SK-MEL-5 (cell line): ENCODE measurements around the gene PNP. TPM values are rescaled to one million over a fixed set of nuclear protein-coding genes. Genes with fewer than 3 reads are reported as not detected.

Experiments used
- DNase-seq: peaks from one replicate; pipeline ENCODE4 v3.0.0-alpha.2; 2016; ENCODE audit warnings: low read depth, low spot score
- in situ Hi-C: cut with HindIII; loops from 2 replicates; pipeline ENCODE4 v1.10.0; 2016; ENCODE audit warnings: low sequenced_read_pairs, high pct_unique_total_duplicates, low pct_unique_long_range_greater_than_20kb
- polyA plus RNA-seq, 2 experiments: library from polyadenylated mRNA; depleted of rRNA; stranded (reverse); fragments of >200 nt; gene quantifications; 2 replicates each; pipeline ENCODE4 v1.2.3, GENCODE V29; 2015
- total RNA-seq: library from RNA; depleted of rRNA; stranded (reverse); fragments of >200 nt; shearing (Covaris generic); gene quantifications from 2 replicates; pipeline ENCODE4 v1.2.3, GENCODE V29; 2014; rRNA removed

The PNP gene
- 26.5 and 29.5 TPM in 2 replicates for total RNA-seq
- 22.3 and 22.5 TPM in 2 replicates for polyA plus RNA-seq (2015; cell fraction: cytosol; rRNA removed)
- polyA plus RNA-seq (2015; cell fraction: nucleus; rRNA removed): 26.0 and 51.5 TPM in 2 replicates

DNA sequence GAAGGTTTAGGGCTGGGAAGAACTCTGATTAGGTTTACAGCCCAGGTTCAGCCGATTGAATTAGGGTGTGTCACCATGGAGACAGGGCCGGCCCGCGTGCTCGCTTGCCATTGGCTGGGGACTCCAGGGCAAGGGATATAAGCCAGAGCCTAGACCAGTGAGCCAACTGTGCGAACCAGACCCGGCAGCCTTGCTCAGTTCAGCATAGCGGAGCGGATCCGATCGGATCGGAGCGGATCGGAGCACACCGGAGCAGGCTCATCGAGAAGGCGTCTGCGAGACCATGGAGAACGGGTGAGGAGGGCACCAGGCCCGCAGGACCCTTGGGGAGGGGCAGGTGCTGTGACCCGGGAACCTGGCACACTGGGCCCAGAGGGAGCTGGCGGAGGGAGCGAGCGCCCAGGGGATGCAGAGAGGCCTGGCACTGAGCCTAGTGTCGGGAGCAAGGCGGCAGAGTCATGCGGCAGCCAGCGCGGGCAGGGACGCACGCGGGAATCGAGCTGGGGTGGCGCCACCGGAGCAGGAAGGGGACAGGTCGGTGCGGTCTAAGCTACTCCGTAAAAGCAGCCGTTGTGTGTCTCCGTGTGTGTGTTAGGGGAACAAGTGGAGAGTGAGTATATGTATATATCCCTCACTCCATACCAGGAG, at the start of gene PNP:
TSS of gene PNP (plus strand) at position 165 of the 648 bp plus-strand sequence. CDS start at position 284, 119 bp downstream.
- peak; percentile 82 for DNase-seq
- in situ Hi-C loops: no loop called here

- in situ Hi-C loops: no loop called here
- no peak for DNase-seq
Measured at GRCh38 chr14:20419419-20419818, 49.8 kb upstream of the PNP start.

DNA sequence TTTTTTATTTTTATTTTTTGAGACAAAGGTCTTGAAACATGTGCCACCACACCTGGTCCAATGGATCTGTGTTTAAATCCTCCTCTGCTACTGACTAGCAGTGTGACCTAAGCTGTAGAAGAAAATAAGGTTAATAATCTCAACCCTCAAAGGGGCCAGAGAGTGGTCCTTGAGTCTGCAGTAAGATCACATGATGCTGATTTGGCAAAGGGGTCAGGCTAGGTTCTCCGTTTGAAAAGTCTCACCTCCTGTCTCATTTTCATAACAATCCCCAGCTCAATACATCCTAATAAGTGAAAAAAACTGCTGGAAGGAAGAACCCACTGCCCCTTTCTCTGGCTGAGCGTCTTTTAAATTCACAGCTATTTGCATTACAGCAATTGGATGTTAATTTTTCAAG, 47.9 kb upstream of the PNP start:
- in situ Hi-C loops: no loop called here
- DNase-seq: no peak

DNA sequence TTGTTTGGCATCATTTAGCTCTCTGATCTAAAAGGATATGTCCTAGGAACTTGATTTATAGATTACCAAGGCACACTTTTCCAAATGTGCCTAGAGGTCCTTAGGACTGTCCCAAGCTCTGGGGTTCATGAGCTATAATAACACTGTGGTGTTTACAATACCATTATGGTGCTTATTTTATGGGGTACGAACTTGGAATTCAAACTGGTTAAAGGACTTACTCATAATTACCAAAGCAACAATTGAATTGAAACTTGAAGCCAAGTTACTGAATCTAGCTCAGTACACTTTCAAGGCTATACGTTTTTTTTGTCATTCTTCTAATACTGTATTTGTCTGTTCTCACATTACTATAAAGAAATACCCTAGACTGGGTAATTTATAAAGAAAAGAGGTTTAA, 46.3 kb upstream of the PNP start:
- DNase-seq: no peak
- in situ Hi-C loops: no loop called here

DNA sequence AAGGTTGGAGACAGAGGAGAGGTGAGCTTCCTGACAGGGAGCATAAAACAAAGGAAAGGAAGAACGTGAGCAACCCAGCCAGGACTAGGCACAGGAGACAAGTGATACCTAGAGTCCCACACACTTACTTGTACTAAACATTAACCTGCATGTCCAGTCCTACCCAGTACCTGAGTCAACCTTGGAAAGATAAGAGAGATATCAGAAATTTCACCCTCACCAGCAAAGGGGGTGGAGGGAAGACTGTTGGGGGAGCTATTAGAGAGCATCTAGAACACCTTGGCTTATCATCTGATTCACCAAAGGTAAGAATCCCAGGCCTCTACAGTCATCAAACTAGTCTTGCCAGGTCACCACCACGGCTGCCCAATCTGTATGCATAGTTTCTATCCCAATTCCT, 44.4 kb upstream of the PNP start:
- in situ Hi-C loops: no loop called here

GRCh38 chr14:20427231-20428009, 41.8 kb upstream of the PNP start:
- peak; percentile 25 for DNase-seq
- in situ Hi-C loops: no loop called here

More for the DNA sequence above, 44.4 kb upstream of the PNP start:
- DNase-seq: no peak

- in situ Hi-C loops: no loop called here
- no peak for DNase-seq
Measured at GRCh38 chr14:20428010-20428365, 41.2 kb upstream of the PNP start.

DNA sequence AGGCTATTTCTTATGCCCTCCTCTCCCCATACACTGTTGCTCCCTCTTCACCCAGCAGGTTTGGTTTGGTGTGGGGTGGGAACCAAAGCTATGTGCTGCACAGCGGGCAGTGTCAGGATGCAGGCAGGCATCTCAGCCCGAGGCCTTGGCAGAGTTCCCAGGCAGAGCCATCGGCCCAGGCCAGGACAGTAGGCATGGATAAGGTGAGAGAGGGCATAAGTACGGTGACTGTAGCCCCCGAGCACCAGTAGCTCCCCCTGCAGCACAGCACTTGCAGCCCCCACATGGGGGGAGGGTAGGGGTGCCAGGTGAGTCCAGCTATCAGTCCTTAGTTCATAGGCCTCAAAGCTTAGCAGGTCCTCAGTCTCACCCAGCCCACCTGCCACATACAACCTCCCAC, 40.4 kb upstream of the PNP start:
- in situ Hi-C loops: no loop called here
- DNase-seq: no peak

- in situ Hi-C loops: no loop called here
- DNase-seq: no peak
Measured at GRCh38 chr14:20429801-20430669, 39.2 kb upstream of the PNP start.

GRCh38 chr14:20434701-20435581, 34.3 kb upstream of the PNP start:
- in situ Hi-C loops: no loop called here
- DNase-seq: no peak

- no peak for DNase-seq
- in situ Hi-C loops: no loop called here
Measured at GRCh38 chr14:20435582-20436362, 33.4 kb upstream of the PNP start, which contains the start of gene KLHL33. TSS of gene KLHL33 (minus strand) at chr14:20436166. CDS start at chr14:20435811, 355 bp downstream.

DNA sequence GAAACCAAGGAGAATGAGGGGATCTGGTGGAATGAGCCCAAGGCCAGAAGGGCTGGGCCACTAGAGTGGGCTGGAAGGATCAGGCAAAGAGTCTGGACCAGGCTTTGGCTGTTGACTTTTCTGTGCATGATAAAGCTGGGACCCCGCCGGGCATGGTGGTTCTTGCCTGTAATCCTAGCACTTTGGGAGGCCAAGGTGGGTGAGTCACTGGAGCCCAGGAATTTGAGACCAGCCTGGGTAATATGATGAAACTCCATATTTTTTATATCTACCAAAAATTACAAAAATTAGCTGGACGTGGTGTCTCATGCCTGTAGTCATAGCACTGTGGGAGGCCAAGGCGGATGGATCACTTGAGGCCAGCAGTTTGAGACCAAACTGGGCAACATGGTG, 32.8 kb upstream of the PNP start:
- in situ Hi-C loops: no loop called here
- no peak for DNase-seq

GRCh38 chr14:20438664-20439063, 30.5 kb upstream of the PNP start:
- DNase-seq: no peak
- in situ Hi-C loops: no loop called here

DNA sequence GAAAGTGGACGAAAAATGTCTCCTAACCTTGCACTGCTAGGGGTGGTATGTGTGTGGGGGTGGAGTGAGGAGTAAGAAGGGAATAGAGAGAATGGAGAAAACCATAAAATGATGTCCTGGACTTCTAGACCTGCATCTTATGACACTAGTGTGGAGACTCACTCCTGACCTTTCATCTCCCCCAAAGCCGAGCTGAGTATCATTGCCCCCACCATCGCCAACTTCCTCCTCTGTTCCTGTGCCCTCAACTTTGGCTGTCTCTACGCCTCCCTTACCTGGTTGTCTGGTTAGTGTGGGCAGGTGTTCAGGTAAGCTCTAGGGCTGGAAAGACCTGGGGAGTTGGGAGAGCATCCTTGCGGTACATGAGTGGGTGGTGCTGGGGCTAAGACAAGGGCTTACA, 28.7 kb upstream of the PNP start:
- in situ Hi-C loops: no loop called here

GRCh38 chr14:20440882-20441281, 28.3 kb upstream of the PNP start:
- in situ Hi-C loops: no loop called here
- DNase-seq: no peak

More for the DNA sequence above, 28.7 kb upstream of the PNP start:
- DNase-seq: no peak

DNA sequence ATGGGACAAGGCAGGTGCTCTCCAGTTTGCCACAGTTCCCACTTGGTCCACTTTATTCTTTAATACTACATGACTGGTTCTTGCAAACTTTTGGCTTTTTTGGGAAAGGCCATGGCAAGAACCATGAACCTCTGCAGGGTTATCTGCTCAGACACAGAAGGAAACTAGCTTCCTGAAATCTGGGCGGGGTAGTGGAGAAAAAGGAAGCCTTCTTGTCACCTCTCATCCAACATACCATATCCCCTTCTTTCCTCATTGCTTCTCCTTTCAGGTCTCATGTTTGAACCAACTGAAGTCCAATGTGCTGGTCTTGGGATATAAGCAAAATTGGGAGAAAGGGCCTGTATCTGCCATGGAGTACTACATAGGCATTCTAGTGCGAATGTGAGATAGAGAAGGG, 27.7 kb upstream of the PNP start:
- no peak for DNase-seq
- in situ Hi-C loops: no loop called here
